WI38 (cell line): ENCODE results near the gene MKKS.

Experiments
- H3K4me3 ChIP-seq: 2 replicates; pipeline ENCODE4 v1.5.1; 2011; ENCODE audit warnings: low read depth, mild to moderate bottlenecking, control low read depth, low read length
- TF ChIP-seq, protein P1 (sequence below): IDR thresholded peaks from 2 replicates; pipeline ENCODE4 v1.5.1; 2012; ENCODE audit warnings: low read depth, mild to moderate bottlenecking, control low read depth, low read length

Gene MKKS

DNA sequence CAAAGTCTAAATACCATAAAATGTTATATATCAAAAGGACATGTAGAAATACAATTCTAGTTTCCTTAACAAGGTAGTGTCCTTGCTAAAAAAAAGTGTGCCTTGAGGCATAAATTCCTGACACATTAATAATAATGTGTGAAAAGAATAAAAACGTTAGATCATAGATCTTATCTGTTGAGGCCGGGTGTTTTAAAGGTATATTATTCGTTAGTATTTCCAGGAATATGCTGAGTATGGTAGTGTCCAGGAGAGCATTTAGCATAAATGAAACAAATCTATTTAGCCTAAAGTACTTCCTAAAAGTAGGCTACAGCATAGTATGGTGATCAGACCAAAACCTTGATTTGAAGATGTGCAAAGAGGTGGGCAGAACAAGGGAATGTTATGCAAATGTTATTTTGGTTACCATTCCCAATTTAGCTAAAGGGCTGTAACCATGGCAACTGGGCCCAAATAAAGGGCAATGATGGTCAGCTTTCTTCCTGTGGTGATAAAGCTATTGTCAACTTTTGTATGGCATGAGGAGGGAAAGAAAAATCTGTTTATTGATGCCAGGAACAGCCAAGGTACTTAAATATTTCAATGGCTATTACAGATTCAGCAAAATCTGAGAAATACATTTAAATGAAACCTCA, 18.9 kb downstream of the MKKS start:
- TF ChIP-seq, protein P1, sequence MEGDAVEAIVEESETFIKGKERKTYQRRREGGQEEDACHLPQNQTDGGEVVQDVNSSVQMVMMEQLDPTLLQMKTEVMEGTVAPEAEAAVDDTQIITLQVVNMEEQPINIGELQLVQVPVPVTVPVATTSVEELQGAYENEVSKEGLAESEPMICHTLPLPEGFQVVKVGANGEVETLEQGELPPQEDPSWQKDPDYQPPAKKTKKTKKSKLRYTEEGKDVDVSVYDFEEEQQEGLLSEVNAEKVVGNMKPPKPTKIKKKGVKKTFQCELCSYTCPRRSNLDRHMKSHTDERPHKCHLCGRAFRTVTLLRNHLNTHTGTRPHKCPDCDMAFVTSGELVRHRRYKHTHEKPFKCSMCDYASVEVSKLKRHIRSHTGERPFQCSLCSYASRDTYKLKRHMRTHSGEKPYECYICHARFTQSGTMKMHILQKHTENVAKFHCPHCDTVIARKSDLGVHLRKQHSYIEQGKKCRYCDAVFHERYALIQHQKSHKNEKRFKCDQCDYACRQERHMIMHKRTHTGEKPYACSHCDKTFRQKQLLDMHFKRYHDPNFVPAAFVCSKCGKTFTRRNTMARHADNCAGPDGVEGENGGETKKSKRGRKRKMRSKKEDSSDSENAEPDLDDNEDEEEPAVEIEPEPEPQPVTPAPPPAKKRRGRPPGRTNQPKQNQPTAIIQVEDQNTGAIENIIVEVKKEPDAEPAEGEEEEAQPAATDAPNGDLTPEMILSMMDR, result no peak
- no peak overlapping the region for H3K4me3 ChIP-seq

DNA sequence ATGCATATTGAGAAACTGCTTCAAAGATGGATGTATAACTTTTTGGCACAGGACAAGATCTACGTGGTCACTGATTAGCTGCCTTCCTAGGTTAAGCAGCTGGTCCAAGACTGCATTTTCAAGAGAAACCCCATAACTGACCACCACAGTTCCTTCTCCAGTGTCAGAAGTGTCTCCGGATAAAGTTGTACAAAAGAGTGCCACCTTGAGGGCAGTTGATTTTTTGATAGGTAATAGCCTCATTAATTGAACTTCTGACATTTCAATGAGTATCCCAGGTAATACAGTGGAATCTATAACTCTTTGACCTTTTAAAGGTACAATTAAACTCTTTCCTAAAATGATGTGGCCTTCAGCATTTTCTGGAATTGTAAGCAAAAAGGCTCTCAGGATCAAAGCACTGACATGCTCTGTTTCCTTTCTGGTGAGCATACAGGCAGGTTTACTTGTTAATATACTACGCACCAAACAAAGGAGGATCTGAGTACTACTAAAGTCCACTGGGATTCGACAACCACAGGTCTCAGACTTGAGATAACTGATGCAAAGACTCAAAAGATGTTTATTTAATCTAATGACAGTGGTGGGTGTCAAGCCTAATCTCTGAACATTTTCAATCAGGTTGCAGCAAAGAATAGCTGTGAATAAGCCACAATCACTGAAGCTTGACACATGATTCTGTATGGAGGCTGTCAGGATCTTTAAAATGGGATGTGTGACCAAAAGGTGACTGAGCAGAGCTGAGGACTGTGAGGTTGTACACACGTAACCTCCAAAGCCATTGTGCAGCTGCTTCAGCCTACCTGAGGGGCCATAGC, 21.2 kb downstream of the MKKS start:
- TF ChIP-seq, protein P1, result no peak
- H3K4me3 ChIP-seq, result no peak overlapping the region

DNA sequence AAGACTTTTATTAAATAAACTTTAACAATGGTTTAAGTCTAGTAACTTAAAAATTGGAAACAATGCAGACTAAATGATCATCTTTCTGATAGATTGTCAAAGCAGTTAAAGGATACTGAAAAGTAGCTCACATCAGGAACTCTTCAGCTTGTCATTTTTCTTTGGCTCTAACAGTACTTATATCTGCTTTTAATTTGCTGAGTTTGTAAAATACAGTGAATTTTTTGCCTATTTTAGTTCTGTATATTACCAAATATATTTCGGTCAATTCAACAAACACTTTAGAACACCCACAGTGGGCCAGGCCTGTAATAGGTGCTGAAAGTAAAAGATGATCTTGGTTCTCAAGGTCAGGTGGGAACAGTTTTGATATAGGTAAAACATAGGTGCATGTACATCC, 22.3 kb downstream of the MKKS start:
- no peak overlapping the region for H3K4me3 ChIP-seq
- TF ChIP-seq, protein P1, result no peak

DNA sequence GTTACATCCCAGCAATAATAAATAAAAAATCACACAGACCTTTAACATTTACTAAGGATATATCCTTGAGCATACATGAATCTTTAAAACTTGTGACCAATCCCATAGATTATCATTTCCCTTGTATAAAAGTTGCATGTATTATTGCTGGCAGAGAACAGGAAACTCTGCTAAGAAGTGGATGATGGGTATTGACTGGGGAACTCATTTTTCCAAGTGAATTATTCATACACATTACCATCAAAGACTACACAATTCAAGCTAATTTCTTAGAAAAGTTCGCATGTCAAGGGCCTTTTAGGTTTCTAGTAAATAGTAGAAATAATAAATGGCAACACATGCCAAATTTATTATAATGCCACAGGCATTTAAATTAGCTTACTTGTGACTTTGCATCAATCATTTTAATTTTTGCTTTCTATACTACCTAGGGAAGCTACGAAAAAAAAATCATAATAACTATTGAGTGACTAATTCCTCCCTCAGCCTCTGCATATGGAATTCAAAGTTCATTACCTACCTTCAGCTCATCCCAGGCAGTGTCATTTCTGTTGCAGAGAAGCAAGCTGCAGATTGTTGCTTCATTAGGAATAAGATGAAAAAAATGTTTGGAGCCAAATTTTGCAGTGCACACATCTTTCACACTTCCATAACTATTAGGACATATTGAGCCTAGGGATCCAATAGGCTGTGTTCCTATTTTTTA, 25.8 kb downstream of the MKKS start:
- TF ChIP-seq, protein P1, result no peak

DNA sequence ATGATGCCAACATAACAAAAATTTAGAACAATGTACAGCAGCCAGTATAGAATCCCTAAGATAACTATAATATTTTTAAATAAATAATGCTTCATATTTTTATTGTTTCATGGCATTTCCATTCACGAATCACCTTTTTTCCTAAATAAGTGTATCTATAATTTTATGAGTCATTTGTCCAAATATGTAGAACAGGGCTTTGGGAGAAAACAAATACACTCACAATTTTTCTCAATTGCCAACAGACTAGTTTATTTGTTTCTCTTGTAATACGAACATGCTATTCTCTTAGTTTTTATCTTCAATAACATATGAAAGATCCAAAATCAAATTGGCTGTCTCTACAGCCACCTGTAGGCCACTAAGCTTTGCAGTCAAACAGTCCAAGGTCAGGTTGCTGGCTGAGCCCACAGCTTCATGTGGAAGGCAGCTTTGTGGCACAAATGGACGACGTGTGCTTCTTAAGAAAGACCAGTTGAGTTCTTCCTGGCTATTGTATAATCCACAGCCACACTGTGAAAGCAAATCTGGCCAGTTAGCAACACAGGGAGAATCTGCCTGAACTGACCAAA, 29.0 kb downstream of the MKKS start:
- TF ChIP-seq, protein P1, result no peak
- no peak overlapping the region for H3K4me3 ChIP-seq

More for the DNA sequence above, 25.8 kb downstream of the MKKS start:
- no peak overlapping the region for H3K4me3 ChIP-seq

DNA sequence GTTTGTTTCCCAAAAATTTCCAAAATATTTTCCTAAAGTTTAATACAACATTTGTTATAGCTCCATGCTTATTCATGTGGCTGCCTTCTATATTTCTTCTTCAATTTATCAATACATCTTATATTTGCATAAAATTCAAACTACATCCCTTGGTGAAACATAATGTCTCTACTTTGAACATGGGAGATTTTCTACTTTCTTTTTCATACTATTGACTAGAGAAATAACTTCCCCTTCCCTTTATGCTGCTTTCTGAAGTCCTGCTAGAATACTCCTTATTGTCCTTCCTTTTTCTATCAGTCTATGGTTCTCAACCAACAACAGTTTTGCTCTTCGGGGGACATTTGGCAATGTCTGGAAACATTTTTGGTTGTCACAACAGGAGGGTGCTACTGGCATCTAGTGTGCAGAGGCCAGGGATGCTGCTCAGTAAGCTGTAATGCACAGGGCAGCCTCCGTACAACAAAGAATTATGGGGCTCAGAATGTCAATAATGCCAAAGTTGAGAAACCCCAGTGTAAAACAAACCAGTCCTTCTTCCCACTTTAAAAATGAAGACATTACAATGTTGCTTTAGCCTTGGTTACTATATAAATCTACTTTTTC, 29.9 kb downstream of the MKKS start:
- TF ChIP-seq, protein P1, result no peak
- H3K4me3 ChIP-seq, result no peak overlapping the region
